Stimulated activated CD4-positive, alpha-beta T cell treated with anti-CD3 and anti-CD28 coated beads, TNF-alpha, amount 100 ng/mL, for 4 hours (primary cell): ENCODE data around the gene CLHC1.

Source experiments
- DNase-seq, 3 experiments: peaks; one replicate each; pipeline ENCODE4 v3.0.0-alpha.2; 2020; ENCODE audit warnings: low read depth in 3 of 3

Gene CLHC1

GRCh38 chr2:55169359-55169758, 62.7 kb downstream of the CLHC1 start:
- no peak for DNase-seq

GRCh38 chr2:55168221-55169154, 63.6 kb downstream of the CLHC1 start:
- peak in 1 of 3 experiments; percentile 10 for DNase-seq

GRCh38 chr2:55165626-55166025, 66.5 kb downstream of the CLHC1 start:
- no peak for DNase-seq

GRCh38 chr2:55164534-55165480, 67.3 kb downstream of the CLHC1 start:
- no peak for DNase-seq

- DNase-seq, result no peak
Measured at GRCh38 chr2:55163941-55164390, 68.1 kb downstream of the CLHC1 start.

GRCh38 chr2:55163274-55163721, 68.8 kb downstream of the CLHC1 start:
- DNase-seq, result no peak

GRCh38 chr2:55162284-55163006, 69.6 kb downstream of the CLHC1 start:
- no peak for DNase-seq

- DNase-seq, result no peak
Measured at GRCh38 chr2:55161295-55162210, 70.5 kb downstream of the CLHC1 start.

GRCh38 chr2:55160422-55160821, 71.7 kb downstream of the CLHC1 start:
- no peak for DNase-seq

GRCh38 chr2:55159752-55160151, 72.3 kb downstream of the CLHC1 start:
- DNase-seq, result no peak

- no peak for DNase-seq
Measured at GRCh38 chr2:55159037-55159651, 72.9 kb downstream of the CLHC1 start.

GRCh38 chr2:55158111-55158814, 73.8 kb downstream of the CLHC1 start:
- no peak for DNase-seq

- no peak for DNase-seq
Measured at GRCh38 chr2:55157474-55157884, 74.6 kb downstream of the CLHC1 start.

- DNase-seq, result no peak
Measured at GRCh38 chr2:55156984-55157383, 75.1 kb downstream of the CLHC1 start.

GRCh38 chr2:55156326-55156725, 75.8 kb downstream of the CLHC1 start:
- no peak for DNase-seq

- DNase-seq, result no peak
Measured at GRCh38 chr2:55155764-55156281, 76.3 kb downstream of the CLHC1 start.

GRCh38 chr2:55155206-55155605, 76.9 kb downstream of the CLHC1 start:
- no peak for DNase-seq

GRCh38 chr2:55154525-55155030, 77.5 kb downstream of the CLHC1 start:
- no peak for DNase-seq
